GM18517 (cell line): Measurements from ENCODE around the gene CNGB1.
"Not testable (repeated sequence)": the region's sequence is repeated elsewhere in the genome, so short reads cannot be mapped to it uniquely, and the experiment has no call there.

Source experiments
- ATAC-seq: cut with Tn5 transposase; IDR thresholded peaks from one replicate; pipeline ENCODE4 v1.9.1; 2021; ENCODE audit warnings: mild to moderate bottlenecking, moderate library complexity; ENCODE audit not compliant: unreplicated experiment

The CNGB1 gene

DNA sequence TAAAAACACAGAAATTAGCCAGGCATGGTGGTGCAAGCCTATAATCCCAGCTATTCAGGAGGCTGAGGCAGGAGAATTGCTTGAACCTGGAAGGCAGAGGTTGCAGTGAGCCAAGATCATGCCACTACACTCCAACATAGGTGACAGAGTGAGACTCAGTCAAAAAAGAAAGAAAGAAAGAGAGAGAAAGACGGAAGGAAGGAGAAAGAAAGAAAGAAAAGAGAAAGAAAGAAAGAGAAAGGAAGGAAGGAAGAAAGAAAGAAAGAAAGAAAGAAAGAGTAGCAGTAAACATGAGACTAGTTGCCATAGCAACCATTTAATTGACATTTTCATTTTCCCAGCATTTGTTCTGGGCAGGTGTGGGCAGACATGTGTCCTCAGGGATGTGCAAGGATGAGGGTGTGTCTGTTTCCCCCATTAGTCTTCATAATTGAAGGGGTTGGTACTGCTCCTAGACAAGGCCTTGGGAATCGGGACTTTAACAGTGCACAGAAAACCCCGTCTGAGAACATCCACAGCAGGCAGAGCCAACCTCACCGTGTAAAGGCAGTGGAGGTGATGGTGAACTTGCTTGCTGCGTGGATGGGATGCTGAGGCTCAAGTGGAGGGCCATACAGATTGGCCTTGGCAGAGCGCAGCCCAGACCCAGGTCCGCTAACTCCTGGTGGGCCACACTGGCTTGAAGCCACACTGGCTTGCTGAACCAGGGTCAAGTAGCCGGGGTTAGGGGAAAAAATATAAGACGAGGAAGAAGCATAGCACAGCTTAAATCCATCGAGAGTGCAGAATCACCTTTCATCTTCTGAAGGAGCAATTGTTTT, 133.4 kb downstream of the CNGB1 start:
- ATAC-seq, result no peak

GRCh38 chr16:57835439-57835838, 135.5 kb downstream of the CNGB1 start:
- ATAC-seq, result not testable (repeated sequence)

DNA sequence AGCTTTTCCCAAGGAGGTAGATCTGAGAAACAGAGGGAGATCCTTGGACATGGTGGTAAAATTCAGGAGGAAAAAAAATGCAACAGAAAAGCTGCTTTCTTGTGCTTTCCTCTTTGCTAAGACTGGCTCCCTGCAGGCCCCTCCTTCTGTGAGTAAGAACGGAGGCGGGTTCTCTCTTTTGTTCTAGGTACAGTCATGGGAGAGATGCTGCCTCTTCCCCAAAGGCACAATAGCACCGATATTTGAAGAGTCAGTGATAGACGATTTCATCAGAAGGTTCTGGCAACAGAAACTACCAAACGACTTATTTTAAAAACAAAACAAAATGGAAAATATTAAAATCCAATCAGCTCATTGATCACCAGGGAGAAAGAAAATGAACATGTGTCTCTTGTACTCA, 136.0 kb downstream of the CNGB1 start:
- no peak for ATAC-seq
